CD14-positive monocyte (primary cell): Measurements from ENCODE around the gene SPTLC2. TPM values are rescaled to one million over a fixed set of nuclear protein-coding genes. Genes with fewer than 3 reads are reported as not detected.

ENCODE experiments used
- DNase-seq, 3 donors: peaks; one replicate each; pipeline ENCODE4 v3.0.0-alpha.2; 2011 to 2022
- H2AFZ ChIP-seq: 2 replicates; pipeline ENCODE4 v1.6.0; 2012; ENCODE audit warnings: mild to moderate bottlenecking, low read depth, low read length, inconsistent platforms; ENCODE audit not compliant: insufficient read depth, poor library complexity, severe bottlenecking
- H3K27ac ChIP-seq, 2 donors: 1 replicate in 1 of 2; 2 replicates in 1 of 2; pipeline ENCODE4 v1.5.1; 2012 to 2013; ENCODE audit warnings: low read length in 2 of 2, control low read depth in 1 of 2, inconsistent platforms in 1 of 2, low read depth in 1 of 2, mild to moderate bottlenecking in 1 of 2
- H3K27me3 ChIP-seq, 2 donors: one replicate each; pipeline versions ENCODE4 v1.6.0 to v1.6.1; 2011 to 2013; ENCODE audit warnings: low read length in 2 of 2; ENCODE audit not compliant: control insufficient read depth in 2 of 2, insufficient read depth in 2 of 2
- H3K36me3 ChIP-seq, 2 donors: replicated peaks in 1 of 2; 1 replicate in 1 of 2; 2 replicates in 1 of 2; pipeline versions ENCODE4 v1.5.1 to v1.6.1; 2012 to 2013; ENCODE audit warnings: low read length in 2 of 2, control low read depth in 1 of 2, inconsistent platforms in 1 of 2, mild to moderate bottlenecking in 1 of 2; ENCODE audit not compliant: insufficient read depth in 2 of 2, control insufficient read depth in 1 of 2
- H3K4me1 ChIP-seq, 2 donors: 1 replicate in 1 of 2; 2 replicates in 1 of 2; pipeline versions ENCODE4 v1.5.1 to v1.6.1; 2012 to 2013; ENCODE audit warnings: low read length in 2 of 2, control low read depth in 1 of 2, inconsistent platforms in 1 of 2, mild to moderate bottlenecking in 1 of 2, moderate library complexity in 1 of 2; ENCODE audit not compliant: insufficient read depth in 2 of 2, control insufficient read depth in 1 of 2
- H3K4me2 ChIP-seq: replicated peaks from 2 replicates; pipeline ENCODE3; 2012; ENCODE audit warnings: low read length, moderate library complexity, mild to moderate bottlenecking; ENCODE audit not compliant: poor library complexity, severe bottlenecking; ENCODE audit errors: extremely low read depth
- H3K4me3 ChIP-seq, 3 experiments: fragments of 200-600 bp in 1 of 3; sonication (generic) in 1 of 3; replicated peaks in 1 of 3; 1 replicate in 2 of 3; 2 replicates in 1 of 3; pipeline ENCODE4 v1.5.1; 2011 to 2013; ENCODE audit warnings: low read length in 3 of 3, mild to moderate bottlenecking in 3 of 3, control low read depth in 2 of 3, low read depth in 2 of 3, inconsistent platforms in 1 of 3, moderate library complexity in 1 of 3
- H3K79me2 ChIP-seq: 2 replicates; pipeline ENCODE4 v1.6.0; 2012; ENCODE audit warnings: mild to moderate bottlenecking, control low read depth, inconsistent platforms, low read length, moderate library complexity; ENCODE audit not compliant: insufficient read depth
- H3K9ac ChIP-seq: 2 replicates; pipeline ENCODE4 v1.6.0; 2017; ENCODE audit warnings: low read length, mild to moderate bottlenecking; ENCODE audit not compliant: insufficient read depth, poor library complexity, severe bottlenecking
- H3K9me3 ChIP-seq, 2 donors: replicated peaks in 1 of 2; 1 replicate in 1 of 2; 2 replicates in 1 of 2; pipeline versions ENCODE4 v1.5.1 to v1.6.1; 2012 to 2013; ENCODE audit warnings: low read length in 2 of 2, control low read depth in 1 of 2; ENCODE audit not compliant: control insufficient read depth in 1 of 2, insufficient read depth in 1 of 2
- H4K20me1 ChIP-seq: 2 replicates; pipeline ENCODE4 v1.6.0; 2012; ENCODE audit warnings: mild to moderate bottlenecking, low read length, control low read depth, moderate library complexity; ENCODE audit not compliant: insufficient read depth
- H3K27ac Mint-ChIP-seq, 7 donors: one replicate each; pipeline ENCODE4 v1.8.0; 2020; ENCODE audit warnings: mild to moderate bottlenecking in 7 of 7, mixed read lengths in 7 of 7, moderate library complexity in 6 of 7, inconsistent platforms in 2 of 7
- H3K27me3 Mint-ChIP-seq, 3 donors: one replicate each; pipeline ENCODE4 v1.8.0; 2021 to 2022; ENCODE audit warnings: low read depth in 3 of 3, mild to moderate bottlenecking in 3 of 3, mixed read lengths in 3 of 3, moderate library complexity in 3 of 3, inconsistent platforms in 1 of 3
- H3K36me3 Mint-ChIP-seq, 2 donors: one replicate each; pipeline ENCODE4 v1.8.0; 2020; ENCODE audit warnings: mixed read lengths in 2 of 2, inconsistent platforms in 1 of 2, mild to moderate bottlenecking in 1 of 2
- H3K4me1 Mint-ChIP-seq: one replicate; pipeline ENCODE4 v1.8.0; 2020; ENCODE audit warnings: mild to moderate bottlenecking, mixed read lengths
- H3K4me3 Mint-ChIP-seq, 2 donors: one replicate each; pipeline ENCODE4 v1.8.0; 2020; ENCODE audit warnings: mild to moderate bottlenecking in 2 of 2, mixed read lengths in 2 of 2, moderate library complexity in 1 of 2
- H3K9me3 Mint-ChIP-seq, 7 donors: one replicate each; pipeline ENCODE4 v1.8.0; 2020 to 2022; ENCODE audit warnings: mixed read lengths in 7 of 7, mild to moderate bottlenecking in 6 of 7, moderate library complexity in 6 of 7, inconsistent platforms in 2 of 7
- WGBS: methylation state at CpG from one replicate; pipeline ENCODE4 v1.1.5; 2013; ENCODE audit warnings: missing lambda C conversion rate; ENCODE audit not compliant: insufficient coverage; 5-methylcytosine and 5-hydroxymethylcytosine counted together
- intact Hi-C, 2 donors: fragments of 100-400 bp; cut with micrococcal nuclease; formaldehyde crosslinking; loops; one replicate each; pipeline versions ENCODE4 v1.15.0 to v1.15.1; 2023
- polyA plus RNA-seq, 3 donors: library from polyadenylated mRNA; depleted of rRNA in 1 of 3; unstranded in 2 of 3; stranded (reverse) in 1 of 3; fragments of 300-500 nt in 2 of 3; fragments of >200 nt in 1 of 3; fragmentation: Illumina TruSeq in 2 of 3; gene quantifications; 1 replicate in 2 of 3; 2 replicates in 1 of 3; pipeline ENCODE4 v1.2.3, GENCODE V29; 2012 to 2021
- TF ChIP-seq, protein P1 (sequence below): fragments of 200-600 bp; IDR thresholded peaks from one replicate; pipeline ENCODE4 v1.8.0; 2022; ENCODE audit warnings: antibody characterized with exemption, mild to moderate bottlenecking

SPTLC2 gene
- polyA plus RNA-seq, 3 donors, result 38.1 to 81.9 (median 73.1) TPM

DNA sequence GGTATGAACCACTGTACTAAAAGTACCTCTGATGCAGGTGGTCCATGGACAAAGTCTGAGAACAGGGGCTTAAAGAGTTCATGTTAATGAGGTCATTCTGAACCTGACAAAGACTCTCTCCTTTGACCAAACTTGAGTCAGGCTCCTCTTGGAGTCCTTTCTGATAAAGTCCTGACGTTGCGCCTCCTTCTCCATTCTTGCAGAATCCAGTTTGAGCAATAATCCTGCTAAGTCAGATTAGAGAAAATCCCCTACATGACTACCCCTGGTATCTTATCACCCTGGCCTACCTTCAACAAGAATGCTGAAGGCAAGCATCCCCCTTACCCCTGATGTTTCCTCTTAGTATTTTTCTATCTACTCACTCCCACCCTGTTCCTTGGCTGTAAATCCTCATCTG lies 71.9 kb downstream of the SPTLC2 start:
- H3K79me2 ChIP-seq, result peaks cover 74% of the 10 kb centered on the region

DNA sequence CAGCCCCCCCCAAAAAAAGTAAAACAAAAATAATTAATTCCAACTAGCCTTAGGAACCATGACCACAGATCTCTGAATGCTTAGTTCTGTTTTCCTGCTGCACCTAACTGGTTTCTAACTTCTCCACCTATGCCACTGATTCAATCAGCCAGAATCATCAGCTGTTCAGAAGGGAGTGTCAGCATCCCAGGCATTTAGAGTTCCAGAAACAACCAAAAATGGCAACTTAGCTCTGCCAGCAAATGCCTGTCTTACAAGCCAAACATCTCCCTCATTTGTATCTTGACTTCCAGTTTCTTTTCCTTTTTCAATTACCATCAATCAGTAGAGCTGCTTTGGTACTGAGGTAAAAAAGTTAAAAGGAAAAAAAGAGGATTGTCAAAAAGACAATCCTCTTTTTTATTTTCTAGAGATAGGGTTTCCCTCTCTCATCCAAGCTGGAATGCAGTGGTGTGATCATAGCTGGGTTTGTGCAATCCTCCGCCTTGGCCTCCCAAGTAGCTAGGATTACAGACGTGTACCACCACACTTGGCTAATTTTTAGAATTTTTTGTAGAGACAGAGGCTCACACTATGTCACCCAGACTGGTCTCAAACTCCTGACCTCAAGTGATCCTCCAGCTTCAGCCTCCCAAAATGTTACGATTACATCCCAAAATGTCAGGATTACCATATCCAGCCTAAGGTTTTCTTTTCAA lies 72.7 kb downstream of the SPTLC2 start:
- Mint-ChIP-seq H3K27me3 (no peaks in the 10 kb centered on the region), H3K9me3 (no peaks in the 10 kb centered on the region), H3K27ac (peak overlapping the region in 5 of 7 donors; percentile 30 to 70 (median 63)), H3K36me3 (peaks cover 57 to 75% of the 10 kb centered on the region in 2 donors), H3K4me1 (peaks cover 35% of the 10 kb centered on the region), H3K4me3 (no peak overlapping the region)
- peaks cover 53 to 68% of the 10 kb centered on the region in 2 donors for H3K36me3 ChIP-seq
- WGBS, result 100% methylated on average over 1 of the region's 3 CpGs
- TF ChIP-seq, protein P1, sequence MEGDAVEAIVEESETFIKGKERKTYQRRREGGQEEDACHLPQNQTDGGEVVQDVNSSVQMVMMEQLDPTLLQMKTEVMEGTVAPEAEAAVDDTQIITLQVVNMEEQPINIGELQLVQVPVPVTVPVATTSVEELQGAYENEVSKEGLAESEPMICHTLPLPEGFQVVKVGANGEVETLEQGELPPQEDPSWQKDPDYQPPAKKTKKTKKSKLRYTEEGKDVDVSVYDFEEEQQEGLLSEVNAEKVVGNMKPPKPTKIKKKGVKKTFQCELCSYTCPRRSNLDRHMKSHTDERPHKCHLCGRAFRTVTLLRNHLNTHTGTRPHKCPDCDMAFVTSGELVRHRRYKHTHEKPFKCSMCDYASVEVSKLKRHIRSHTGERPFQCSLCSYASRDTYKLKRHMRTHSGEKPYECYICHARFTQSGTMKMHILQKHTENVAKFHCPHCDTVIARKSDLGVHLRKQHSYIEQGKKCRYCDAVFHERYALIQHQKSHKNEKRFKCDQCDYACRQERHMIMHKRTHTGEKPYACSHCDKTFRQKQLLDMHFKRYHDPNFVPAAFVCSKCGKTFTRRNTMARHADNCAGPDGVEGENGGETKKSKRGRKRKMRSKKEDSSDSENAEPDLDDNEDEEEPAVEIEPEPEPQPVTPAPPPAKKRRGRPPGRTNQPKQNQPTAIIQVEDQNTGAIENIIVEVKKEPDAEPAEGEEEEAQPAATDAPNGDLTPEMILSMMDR, result no peak
- peaks cover 80% of the 10 kb centered on the region for H4K20me1 ChIP-seq
- H2AFZ ChIP-seq, result no peak overlapping the region
- DNase-seq, result no peak
- no peaks in the 10 kb centered on the region for H3K9me3 ChIP-seq
- H3K27ac ChIP-seq, result peak overlapping the region in 1 of 2 donors; percentile 69
- no peak overlapping the region for H3K4me2 ChIP-seq
- intact Hi-C loops, result no loop called here
- H3K4me3 ChIP-seq, result no peak overlapping the region
- peaks cover 73% of the 10 kb centered on the region for H3K79me2 ChIP-seq
- H3K9ac ChIP-seq, result no peak overlapping the region
- peaks cover 20 to 21% of the 10 kb centered on the region in 2 donors for H3K4me1 ChIP-seq
- H3K27me3 ChIP-seq, result no peaks in the 10 kb centered on the region

More for the DNA sequence above, 71.9 kb downstream of the SPTLC2 start:
- TF ChIP-seq, protein P1, result no peak
- Histone ChIP-seq H3K27me3 (no peaks in the 10 kb centered on the region), H3K4me1 (peaks cover 20 to 21% of the 10 kb centered on the region in 2 donors), H2AFZ (no peak overlapping the region), H3K4me2 (no peak overlapping the region), H3K36me3 (peaks cover 56 to 76% of the 10 kb centered on the region in 2 donors), H3K27ac (peak overlapping the region in 1 of 2 donors; percentile 69), H3K4me3 (no peak overlapping the region), H3K9me3 (no peaks in the 10 kb centered on the region), H4K20me1 (peaks cover 83% of the 10 kb centered on the region), H3K9ac (no peak overlapping the region)
- H3K27ac Mint-ChIP-seq, result peak overlapping the region in 5 of 7 donors; percentile 23 to 63 (median 38)
- DNase-seq, result peak in 1 of 3 donors; percentile 14
- H3K9me3 Mint-ChIP-seq, result no peaks in the 10 kb centered on the region
- peaks cover 35% of the 10 kb centered on the region for H3K4me1 Mint-ChIP-seq
- H3K4me3 Mint-ChIP-seq, result no peak overlapping the region
- intact Hi-C loops, result no loop called here
- H3K36me3 Mint-ChIP-seq, result peaks cover 63 to 83% of the 10 kb centered on the region in 2 donors
- WGBS, result 74% methylated on average over 2 of the region's 2 CpGs
- no peaks in the 10 kb centered on the region for H3K27me3 Mint-ChIP-seq
